Ovary (tissue), 9 donors: ENCODE measurements around the gene CAPZB. TPM values are rescaled to one million over a fixed set of nuclear protein-coding genes. Genes with fewer than 3 reads are reported as not detected.

Experiments
- DNase-seq, 5 donors: peaks; one replicate each; pipeline ENCODE4 v3.0.0-alpha.2; 2019 to 2020
- H3K27ac ChIP-seq, 2 donors: fragments of 200-600 bp; one replicate each; pipeline versions ENCODE4 v1.5.1 to v1.8.0; 2019 to 2022
- H3K27me3 ChIP-seq: fragments of 200-600 bp; one replicate; pipeline ENCODE4 v1.8.0; 2022
- H3K36me3 ChIP-seq: fragments of 200-600 bp; sonication (generic); one replicate; pipeline ENCODE4 v1.5.1; 2019
- H3K4me1 ChIP-seq: one replicate; pipeline ENCODE4 v1.8.1; 2013; ENCODE audit warnings: mild to moderate bottlenecking, moderate library complexity; ENCODE audit not compliant: insufficient read depth
- H3K4me3 ChIP-seq: fragments of 200-600 bp; sonication (generic); one replicate; pipeline ENCODE4 v1.5.1; 2017
- H3K9me3 ChIP-seq, 2 donors: fragments of 200-600 bp in 1 of 2; sonication (generic) in 1 of 2; one replicate each; pipeline versions ENCODE4 v1.5.1 to v1.8.1; 2013 to 2019; ENCODE audit warnings: mild to moderate bottlenecking in 1 of 2, moderate library complexity in 1 of 2
- EP300 ChIP-seq: sonication (generic); formaldehyde crosslinking; IDR thresholded peaks from one replicate; pipeline ENCODE4 v1.6.1; 2017; ENCODE audit warnings: antibody characterized with exemption
- POLR2A ChIP-seq: fragments of 450-650 bp; IDR thresholded peaks from one replicate; pipeline ENCODE4 v1.6.1; 2017; ENCODE audit warnings: antibody characterized with exemption, mild to moderate bottlenecking, moderate library complexity
- WGBS, 3 donors: extraction: QIAGEN DNeasy Blood & Tissue Kit in 1 of 3; methylation state at CpG; one replicate each; pipeline versions ENCODE4 v1.1.5 to v1.1.7; 2013 to 2017; 5-methylcytosine and 5-hydroxymethylcytosine counted together
- intact Hi-C, 4 donors: fragments of 100-400 bp; cut with DNase I; formaldehyde crosslinking; loops; one replicate each; pipeline versions ENCODE4 v1.11.0 to v1.15.1; 2022 to 2023
- polyA plus RNA-seq, 2 donors: library from polyadenylated mRNA; stranded (reverse); fragments of 200-250 nt in 1 of 2; fragments of 350-450 nt in 1 of 2; fragmentation: Illumina TruSeq in 1 of 2; extraction: RNeasy Lipid Tissue Mini Kit (QIAGEN cat#74804) in 1 of 2; gene quantifications; one replicate each; pipeline ENCODE4 v1.2.3, GENCODE V29; 2013 to 2014
- small RNA-seq: library from RNA; depleted of rRNA; stranded (forward); fragments of <200 nt; gene quantifications from one replicate; pipeline ENCODE3, GENCODE V24; 2016
- total RNA-seq, 7 donors: library from RNA; depleted of rRNA in 2 of 7; stranded (reverse); fragments of >200 nt in 2 of 7; fragmentation: NEBNext Ultra II Directional in 3 of 7; extraction: Animal tissue kit (Norgen Biotek cat#: 25700) in 3 of 7; gene quantifications; one replicate each; pipeline versions ENCODE4 v1.1.0 to v1.2.4, GENCODE V29; 2016 to 2023
- TF ChIP-seq, protein P1 (sequence below), 3 donors: fragments of 450-650 bp in 2 of 3; fragments of 200-600 bp in 1 of 3; IDR thresholded peaks; one replicate each; pipeline versions ENCODE4 v1.5.1 to v1.8.0; 2016 to 2022; ENCODE audit warnings: antibody characterized with exemption in 3 of 3, mild to moderate bottlenecking in 1 of 3
- donor health status: DM: no; HTN: no; CAD: no; lungs with moderate emphysema.
- donor health status: DM: no; HTN: no; CAD: no.
- donor health status: Bipolar disorder and iron deficiency.
- donor health status: DM: yes; HTN: yes; CAD: no.
- donor health status: DM: no; HTN: no; CAD: no.
- donor health status: DM: yes; HTN: yes; CAD: no.

The CAPZB gene
- total and polyA plus RNA-seq, 9 donors, result 85.0 to 391 (median 258) TPM

DNA sequence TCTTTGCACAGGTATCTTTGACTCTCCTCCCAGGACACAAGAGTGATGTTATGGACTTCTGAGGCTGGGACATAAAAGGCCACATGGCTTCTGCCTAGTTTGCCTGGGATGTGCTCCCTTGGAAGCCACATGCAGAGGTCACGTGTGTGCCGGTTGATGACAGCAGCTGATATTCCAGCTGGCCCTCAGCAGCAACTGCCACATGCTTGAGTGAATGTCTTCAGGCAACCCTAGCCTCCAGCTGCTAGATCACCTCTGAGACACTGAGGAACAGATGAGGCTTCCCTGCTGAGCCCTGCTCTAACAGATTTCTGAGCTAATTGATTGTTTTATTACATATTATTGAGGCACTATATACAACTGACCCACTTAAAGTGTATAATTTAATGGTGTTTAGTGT, 185.1 kb downstream of the CAPZB start:
- no peaks in the 10 kb centered on the region for H3K27me3 ChIP-seq
- no peaks in the 10 kb centered on the region for H3K36me3 ChIP-seq
- TF ChIP-seq EP300, result no peak
- no peak for TF ChIP-seq POLR2A
- TF ChIP-seq, protein P1, sequence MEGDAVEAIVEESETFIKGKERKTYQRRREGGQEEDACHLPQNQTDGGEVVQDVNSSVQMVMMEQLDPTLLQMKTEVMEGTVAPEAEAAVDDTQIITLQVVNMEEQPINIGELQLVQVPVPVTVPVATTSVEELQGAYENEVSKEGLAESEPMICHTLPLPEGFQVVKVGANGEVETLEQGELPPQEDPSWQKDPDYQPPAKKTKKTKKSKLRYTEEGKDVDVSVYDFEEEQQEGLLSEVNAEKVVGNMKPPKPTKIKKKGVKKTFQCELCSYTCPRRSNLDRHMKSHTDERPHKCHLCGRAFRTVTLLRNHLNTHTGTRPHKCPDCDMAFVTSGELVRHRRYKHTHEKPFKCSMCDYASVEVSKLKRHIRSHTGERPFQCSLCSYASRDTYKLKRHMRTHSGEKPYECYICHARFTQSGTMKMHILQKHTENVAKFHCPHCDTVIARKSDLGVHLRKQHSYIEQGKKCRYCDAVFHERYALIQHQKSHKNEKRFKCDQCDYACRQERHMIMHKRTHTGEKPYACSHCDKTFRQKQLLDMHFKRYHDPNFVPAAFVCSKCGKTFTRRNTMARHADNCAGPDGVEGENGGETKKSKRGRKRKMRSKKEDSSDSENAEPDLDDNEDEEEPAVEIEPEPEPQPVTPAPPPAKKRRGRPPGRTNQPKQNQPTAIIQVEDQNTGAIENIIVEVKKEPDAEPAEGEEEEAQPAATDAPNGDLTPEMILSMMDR (IDR thresholded peaks at IDR 0.05), result no peak
- no peaks in the 10 kb centered on the region for H3K4me1 ChIP-seq
- no peak overlapping the region for H3K27ac ChIP-seq
- WGBS, 3 donors, result 94 to 100% (median 97%) methylated on average over 2 of the region's 2 CpGs
- intact Hi-C loops, result no loop called here
- DNase-seq, result no peak
- H3K4me3 ChIP-seq, result no peak overlapping the region
- no peaks in the 10 kb centered on the region for H3K9me3 ChIP-seq

DNA sequence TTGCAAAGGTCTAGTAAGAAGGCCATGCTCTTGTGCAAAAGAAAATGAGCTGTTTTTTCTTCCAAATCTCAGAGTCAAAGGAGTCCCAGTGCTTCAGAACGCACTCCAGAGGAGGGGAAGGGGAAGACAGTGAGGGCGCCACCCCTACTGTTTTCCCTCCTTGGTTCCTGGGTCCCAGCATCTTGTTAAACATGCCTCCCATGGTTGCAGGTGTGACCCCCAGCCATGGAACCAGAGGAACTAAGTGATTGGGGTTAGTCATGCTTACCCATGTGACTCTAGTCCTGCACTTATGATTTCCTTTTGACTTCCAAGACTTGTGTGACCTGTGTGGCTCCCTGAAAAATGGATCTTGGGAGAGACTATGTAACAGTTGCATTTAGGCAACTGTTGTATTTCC, 190.7 kb downstream of the CAPZB start:
- intact Hi-C loops, result no loop called here

DNA sequence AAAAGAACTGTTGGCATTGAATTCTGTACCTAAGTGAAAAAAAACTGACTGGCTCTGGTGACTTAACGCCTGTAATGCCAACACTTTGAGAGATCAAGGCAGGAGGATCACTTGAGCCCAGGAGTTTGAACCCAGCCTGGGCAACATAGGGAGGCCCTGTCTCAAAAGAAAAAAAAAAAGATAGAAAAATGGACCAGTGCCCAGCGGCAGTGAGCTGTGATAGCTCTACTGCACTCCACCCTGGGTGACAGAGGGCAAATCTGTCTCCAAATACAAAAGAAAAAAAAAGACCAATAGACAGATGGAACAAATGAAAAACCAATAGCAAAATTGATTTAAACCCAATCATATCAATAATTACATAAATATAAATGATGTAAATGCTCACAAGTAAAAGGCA, 196.1 kb downstream of the CAPZB start:
- TF ChIP-seq, protein P1 (IDR thresholded peaks at IDR 0.05), result no peak
- TF ChIP-seq POLR2A, result no peak
- TF ChIP-seq EP300, result no peak
- Histone ChIP-seq H3K4me1 (peaks cover 4% of the 10 kb centered on the region), H3K36me3 (no peaks in the 10 kb centered on the region), H3K27me3 (no peaks in the 10 kb centered on the region), H3K9me3 (no peaks in the 10 kb centered on the region), H3K27ac (no peak overlapping the region), H3K4me3 (no peak overlapping the region)
- WGBS, 3 donors, result 74 to 80% (median 76%) methylated on average over 2 of the region's 2 CpGs
- DNase-seq, result no peak
- intact Hi-C loops, result no loop called here

More for the DNA sequence above, 190.7 kb downstream of the CAPZB start:
- H3K27ac ChIP-seq, result no peak overlapping the region
- TF ChIP-seq, protein P1 (IDR thresholded peaks at IDR 0.05), result no peak
- TF ChIP-seq EP300 (no peak), POLR2A (no peak)
- H3K36me3 ChIP-seq, result no peaks in the 10 kb centered on the region
- no peaks in the 10 kb centered on the region for H3K9me3 ChIP-seq
- H3K4me3 ChIP-seq, result no peak overlapping the region
- no peaks in the 10 kb centered on the region for H3K4me1 ChIP-seq
- 94 to 98% (median 95%) methylated on average over 2 of the region's 2 CpGs for WGBS, 3 donors
- DNase-seq, result no peak
- no peaks in the 10 kb centered on the region for H3K27me3 ChIP-seq

Small RNA genes lying within 50 kb of the gene (small RNA-seq; reads per million reads assigned to genes)
- gene RN7SL277P (not detected), gene RNU4-28P (not detected), gene RNU6-1099P (not detected)

Other genes starting within 250 kb of the CAPZB start
- gene EMC1, start 234.0 kb downstream of the CAPZB start, total RNA-seq, result 10 to 100 TPM; 22.5 to 53.9 (median 34.4) TPM
- 10 to 100 TPM; 15.0 to 36.7 TPM for gene EMC1, start 234.0 kb downstream of the CAPZB start, polyA plus RNA-seq
- 10 to 100 TPM; 14.3 to 49.1 (median 29.9) TPM for gene MRTO4, start 233.7 kb downstream of the CAPZB start, total RNA-seq
- 10 to 100 TPM; 23.2 to 25.3 TPM for gene MRTO4, start 233.7 kb downstream of the CAPZB start, polyA plus RNA-seq
- gene AKR7A3, start 196.8 kb downstream of the CAPZB start, total RNA-seq, result 1 to 10 TPM; 1.7 to 3.5 (median 2.0) TPM
- gene AKR7A3, start 196.8 kb downstream of the CAPZB start, polyA plus RNA-seq, result under 1 TPM; 0.23 to 0.96 TPM
- 10 to 100 TPM; 44.6 to 83.6 (median 68.1) TPM for gene AKR7A2, start 173.4 kb downstream of the CAPZB start, total RNA-seq
- 10 to 100 TPM; 37.9 to 51.8 TPM for gene AKR7A2, start 173.4 kb downstream of the CAPZB start, polyA plus RNA-seq
- 10 to 100 TPM in 5 of 7 donors, 1 to 10 TPM in 2; 9.2 to 15.2 (median 10.4) TPM for gene SLC66A1, start 173.2 kb downstream of the CAPZB start, total RNA-seq
- gene SLC66A1, start 173.2 kb downstream of the CAPZB start, polyA plus RNA-seq, result 1 to 10 TPM; 2.4 to 10.0 TPM
- 100 to 1,000 TPM; 217 to 852 (median 530) TPM for gene NBL1, start 158.8 kb upstream of the CAPZB start, total RNA-seq
- gene NBL1, start 158.8 kb upstream of the CAPZB start, polyA plus RNA-seq, result 100 to 1,000 TPM; 127 to 525 TPM
- gene HTR6, start 179.3 kb upstream of the CAPZB start, total RNA-seq, result not detected
- not detected for gene HTR6, start 179.3 kb upstream of the CAPZB start, polyA plus RNA-seq